HUES6 (cell line): Measurements from ENCODE around the gene SH2B2.

Experiments
- H3K27ac ChIP-seq: 2 replicates; pipeline ENCODE4 v1.7.0; 2013; ENCODE audit warnings: low read depth, mild to moderate bottlenecking, low read length, inconsistent platforms
- H3K27me3 ChIP-seq: 2 replicates; pipeline ENCODE4 v1.6.1; 2013; ENCODE audit warnings: low read length; ENCODE audit not compliant: control insufficient read depth, insufficient read depth
- H3K36me3 ChIP-seq: 2 replicates; pipeline ENCODE4 v1.6.1; 2013; ENCODE audit warnings: low read length; ENCODE audit not compliant: control insufficient read depth, insufficient read depth
- H3K4me1 ChIP-seq: 2 replicates; pipeline ENCODE4 v1.6.1; 2013; ENCODE audit warnings: low read length; ENCODE audit not compliant: control insufficient read depth, insufficient read depth
- H3K4me3 ChIP-seq: 2 replicates; pipeline ENCODE4 v1.5.1; 2013; ENCODE audit warnings: low read depth, low read length
- H3K9ac ChIP-seq: one replicate; pipeline ENCODE4 v1.6.1; 2013; ENCODE audit warnings: mild to moderate bottlenecking, low read length
- H3K9me3 ChIP-seq: 2 replicates; pipeline ENCODE4 v1.6.1; 2013; ENCODE audit warnings: low read depth, low read length; ENCODE audit not compliant: control insufficient read depth, insufficient read depth

The SH2B2 gene

GRCh38 chr7:102286237-102287110 is at the start of gene SH2B2:
TSS of gene SH2B2 (plus strand) at chr7:102286868. CDS start at chr7:102300551, 13,683 bp downstream.
- peaks cover 21% of the 10 kb centered on the region for H3K4me1 ChIP-seq
- peak within 1 kb of the TSS; percentile 94 for H3K4me3 ChIP-seq
- H3K9me3 ChIP-seq = no peaks in the 10 kb centered on the region
- H3K9ac ChIP-seq = peak within 1 kb of the TSS; percentile 90
- H3K27ac ChIP-seq = peak within 1 kb of the TSS; percentile 97; the same call in 1 of the 2 replicates
- H3K27me3 ChIP-seq = peaks cover 28% of the 10 kb centered on the region
- no peaks in the 10 kb centered on the region for H3K36me3 ChIP-seq

DNA sequence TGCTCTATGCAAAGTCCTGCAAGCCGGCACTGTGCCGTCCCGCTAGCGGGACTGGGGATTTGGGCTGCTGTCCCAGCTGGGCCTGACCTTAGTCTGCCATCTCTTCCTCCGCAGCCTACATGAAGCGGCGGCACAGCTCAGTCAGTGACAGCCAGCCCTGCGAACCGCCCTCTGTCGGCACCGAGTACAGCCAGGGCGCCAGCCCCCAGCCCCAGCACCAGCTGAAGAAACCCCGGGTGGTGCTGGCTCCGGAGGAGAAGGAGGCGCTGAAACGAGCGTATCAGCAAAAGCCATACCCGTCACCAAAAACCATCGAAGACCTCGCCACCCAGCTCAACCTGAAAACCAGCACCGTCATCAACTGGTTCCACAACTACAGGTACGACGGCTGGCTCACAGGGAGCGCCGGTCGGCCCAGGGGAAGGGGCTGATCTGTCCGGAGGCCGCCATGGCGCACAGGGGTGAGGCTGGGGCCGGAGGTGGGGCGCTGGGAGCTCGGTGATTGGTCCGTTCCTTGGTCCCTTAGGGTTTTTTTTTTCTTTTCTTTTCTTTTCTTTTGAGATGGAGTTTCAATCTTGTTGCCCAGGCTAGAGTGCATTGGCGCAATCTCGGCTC is 47.4 kb upstream of the SH2B2 start:
- Histone ChIP-seq H3K9me3 (no peaks in the 10 kb centered on the region), H3K4me1 (no peaks in the 10 kb centered on the region), H3K4me3 (no peak overlapping the region), H3K27me3 (no peaks in the 10 kb centered on the region), H3K27ac (no peak overlapping the region), H3K9ac (no peak overlapping the region), H3K36me3 (peaks cover 41% of the 10 kb centered on the region)

- H3K9me3 ChIP-seq = no peaks in the 10 kb centered on the region
- H3K36me3 ChIP-seq = peaks cover 37% of the 10 kb centered on the region
- H3K27ac ChIP-seq = no peak overlapping the region
- no peaks in the 10 kb centered on the region for H3K4me1 ChIP-seq
- no peak overlapping the region for H3K4me3 ChIP-seq
- H3K27me3 ChIP-seq = no peaks in the 10 kb centered on the region
- H3K9ac ChIP-seq = no peak overlapping the region
These were observed 45.2 kb upstream of the SH2B2 start for GRCh38 chr7:102241431-102241830.

- Histone ChIP-seq H3K4me1 (no peaks in the 10 kb centered on the region), H3K9ac (peak overlapping the region; percentile 6), H3K36me3 (peaks cover 34% of the 10 kb centered on the region), H3K9me3 (no peaks in the 10 kb centered on the region), H3K27ac (no peak overlapping the region), H3K27me3 (no peaks in the 10 kb centered on the region), H3K4me3 (no peak overlapping the region)
These were observed 42.1 kb upstream of the SH2B2 start for GRCh38 chr7:102244601-102245000.

DNA sequence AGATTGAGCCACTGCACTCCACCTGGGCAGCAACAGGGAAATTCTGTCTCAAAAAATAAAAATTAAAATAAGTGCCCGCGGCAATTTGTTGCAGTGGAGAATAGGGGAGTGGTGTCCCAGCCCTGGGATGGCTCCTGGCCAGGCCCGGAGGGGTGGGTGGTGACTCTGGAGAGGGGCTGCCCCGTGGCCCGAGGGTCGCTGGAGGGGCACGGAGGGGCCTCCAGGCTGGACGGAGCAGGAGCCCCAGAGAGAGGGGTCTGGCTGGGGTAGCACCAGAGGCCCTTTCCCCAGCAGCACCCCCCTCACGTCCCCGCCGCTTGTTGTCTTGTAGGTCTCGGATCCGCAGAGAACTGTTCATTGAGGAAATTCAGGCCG is 38.6 kb upstream of the SH2B2 start:
- H3K36me3 ChIP-seq = peaks cover 19% of the 10 kb centered on the region

GRCh38 chr7:102248456-102249395 is 37.9 kb upstream of the SH2B2 start:
- Histone ChIP-seq H3K9ac (no peak overlapping the region), H3K27me3 (no peaks in the 10 kb centered on the region), H3K4me1 (no peaks in the 10 kb centered on the region), H3K36me3 (peaks cover 19% of the 10 kb centered on the region), H3K9me3 (no peaks in the 10 kb centered on the region), H3K27ac (peak overlapping the region; percentile 47; the same call in 1 of the 2 replicates), H3K4me3 (no peak overlapping the region; the same call in 1 of the 2 replicates)

More for the DNA sequence above, 38.6 kb upstream of the SH2B2 start:
- no peaks in the 10 kb centered on the region for H3K9me3 ChIP-seq
- H3K9ac ChIP-seq = no peak overlapping the region
- no peaks in the 10 kb centered on the region for H3K4me1 ChIP-seq
- H3K27ac ChIP-seq = peak overlapping the region; percentile 47; the same call in 1 of the 2 replicates
- no peak overlapping the region; the same call in 1 of the 2 replicates for H3K4me3 ChIP-seq
- no peaks in the 10 kb centered on the region for H3K27me3 ChIP-seq

DNA sequence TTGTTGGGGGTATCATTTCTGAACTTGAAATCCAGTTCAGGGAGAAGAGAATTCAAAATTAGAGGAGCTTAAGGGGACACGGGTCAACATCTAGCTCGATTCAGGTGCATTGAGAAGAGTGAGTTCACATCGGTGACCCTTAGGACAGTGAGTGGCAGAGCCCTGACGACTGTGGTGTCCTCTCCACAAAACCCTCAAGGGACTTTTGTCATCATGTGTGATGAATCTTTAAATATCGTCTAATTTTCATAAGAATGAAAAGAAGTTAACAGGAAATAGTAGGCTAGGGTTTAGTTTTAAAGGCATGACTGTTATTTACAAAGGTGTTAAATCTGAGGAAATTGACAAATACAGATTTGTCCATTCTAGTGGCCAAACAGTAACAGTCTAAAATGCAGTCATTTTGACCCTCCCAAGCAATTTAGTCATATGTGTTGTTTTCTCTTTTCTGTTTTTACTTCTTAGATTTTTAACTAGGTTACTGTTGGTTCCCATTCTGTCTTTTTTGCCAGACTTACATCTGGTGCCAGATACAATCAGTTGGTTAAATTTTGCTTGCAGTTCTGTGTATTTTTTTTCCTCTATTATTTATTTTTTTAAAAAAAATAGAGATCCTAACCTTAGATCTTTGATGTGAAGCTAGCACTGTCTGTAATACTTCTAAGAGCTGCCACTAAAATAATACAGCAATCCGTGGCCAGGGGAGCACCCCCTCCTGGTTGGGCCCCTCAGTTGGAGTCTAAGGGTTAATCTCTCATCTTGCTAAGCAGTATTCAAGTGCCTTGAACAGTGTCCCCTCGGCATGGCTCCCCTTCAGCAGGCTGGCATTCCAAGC is 34.9 kb upstream of the SH2B2 start:
- no peaks in the 10 kb centered on the region for H3K4me1 ChIP-seq
- no peak overlapping the region for H3K4me3 ChIP-seq
- H3K36me3 ChIP-seq = peaks cover 13% of the 10 kb centered on the region
- no peak overlapping the region for H3K9ac ChIP-seq
- H3K27me3 ChIP-seq = no peaks in the 10 kb centered on the region
- H3K27ac ChIP-seq = no peak overlapping the region
- no peaks in the 10 kb centered on the region for H3K9me3 ChIP-seq

DNA sequence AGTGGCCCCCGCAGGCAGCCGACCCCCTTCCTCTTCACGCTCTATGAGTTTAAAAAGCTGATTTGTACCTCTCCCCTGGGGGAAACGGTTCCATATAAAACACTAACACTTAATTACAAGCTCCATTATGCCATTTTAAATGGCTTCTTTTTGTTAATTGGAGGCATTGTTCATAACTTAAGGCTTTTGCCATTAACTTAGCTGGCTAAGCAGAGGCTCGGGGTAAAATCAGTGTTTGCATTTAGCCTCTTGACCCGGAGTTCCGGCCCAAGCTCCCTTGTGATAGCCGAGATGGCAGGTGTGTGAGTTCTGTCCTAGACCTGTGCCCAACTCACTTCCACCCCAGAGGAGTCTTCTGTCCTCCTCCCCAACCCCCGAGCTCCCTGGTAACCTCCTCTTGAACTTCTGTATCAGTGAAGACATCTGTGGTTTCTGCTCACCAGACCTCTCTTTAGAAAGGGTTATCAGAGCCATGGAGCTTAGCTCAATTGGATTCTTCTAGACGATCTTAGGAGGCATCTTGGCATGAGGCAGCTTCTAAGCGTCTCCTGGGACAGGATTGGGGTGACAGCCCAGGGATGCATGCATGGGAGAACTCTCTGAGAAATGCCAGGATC is 34.2 kb upstream of the SH2B2 start:
- Histone ChIP-seq H3K9ac (no peak overlapping the region), H3K9me3 (no peaks in the 10 kb centered on the region), H3K4me3 (no peak overlapping the region), H3K27ac (no peak overlapping the region), H3K36me3 (peaks cover 12% of the 10 kb centered on the region), H3K4me1 (no peaks in the 10 kb centered on the region), H3K27me3 (no peaks in the 10 kb centered on the region)

DNA sequence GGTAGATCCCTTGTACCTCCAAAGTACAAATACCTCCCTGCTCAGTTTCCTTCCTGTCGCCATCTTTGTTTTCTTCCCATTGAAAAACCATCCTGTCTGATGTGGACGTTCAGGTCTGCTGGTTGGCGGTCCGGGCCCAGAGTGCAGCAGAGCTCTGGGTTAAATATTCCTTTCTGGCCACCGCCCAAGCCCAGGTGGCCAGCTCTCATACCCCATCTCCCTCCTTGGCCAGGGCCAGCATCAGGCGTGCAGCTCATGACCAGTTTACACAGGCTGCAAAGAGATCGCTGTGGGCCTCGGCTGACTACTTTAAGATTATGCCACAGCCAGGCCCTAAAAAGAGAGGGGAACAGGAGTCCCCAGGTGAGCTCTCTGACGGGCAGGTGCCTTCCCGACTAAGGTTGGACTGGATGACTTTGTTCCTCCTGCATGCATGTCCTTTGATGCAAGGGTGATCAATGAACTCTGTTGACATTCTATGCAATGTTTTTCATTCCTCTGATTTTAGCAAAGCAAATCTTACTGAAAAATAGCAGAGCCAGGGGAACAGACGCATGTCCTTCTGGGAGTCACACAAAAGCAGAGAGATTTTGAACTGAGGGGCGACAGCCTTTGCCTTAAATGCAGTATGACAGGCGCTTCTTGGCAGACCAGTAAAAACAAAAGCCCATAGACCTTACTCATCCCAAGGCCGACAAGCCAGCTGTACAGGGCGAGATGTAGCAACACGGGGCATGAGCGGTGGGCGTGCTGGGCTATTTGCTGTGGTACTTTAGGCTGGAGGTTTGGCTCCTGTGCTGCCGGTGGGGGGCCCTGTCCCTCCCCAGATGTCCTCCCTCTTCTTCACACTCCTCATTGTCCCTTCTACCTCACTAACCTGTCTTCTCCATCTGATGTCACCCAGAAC is 33.3 kb upstream of the SH2B2 start:
- H3K4me3 ChIP-seq = no peak overlapping the region

More for the DNA sequence above, 33.3 kb upstream of the SH2B2 start:
- Histone ChIP-seq H3K27ac (no peak overlapping the region), H3K36me3 (peaks cover 12% of the 10 kb centered on the region), H3K27me3 (no peaks in the 10 kb centered on the region), H3K9me3 (no peaks in the 10 kb centered on the region), H3K9ac (no peak overlapping the region), H3K4me1 (no peaks in the 10 kb centered on the region)
